Thyroid gland (tissue), 4 donors: ENCODE data around the gene SLC27A3. TPM values are rescaled to one million over a fixed set of nuclear protein-coding genes. Genes with fewer than 3 reads are reported as not detected.
A peak's percentile ranks its signal among the peaks of the same experiment; 100 is the strongest.

ENCODE experiments used
- DNase-seq, 2 donors: peaks; one replicate each; pipeline ENCODE4 v3.0.0-alpha.2; 2019
- H3K27ac ChIP-seq, 3 donors: fragments of 200-600 bp; sonication (generic); 1 replicate in 2 of 3; 2 replicates in 1 of 3; pipeline ENCODE4 v1.5.1; 2016 to 2019; ENCODE audit warnings: mild to moderate bottlenecking in 1 of 3, moderate library complexity in 1 of 3
- H3K27me3 ChIP-seq: fragments of 200-600 bp; sonication (generic); one replicate; pipeline ENCODE4 v1.5.1; 2019
- H3K36me3 ChIP-seq, 2 donors: fragments of 200-600 bp; sonication (generic); one replicate each; pipeline ENCODE4 v1.5.1; 2016 to 2019
- H3K4me1 ChIP-seq, 2 donors: fragments of 200-600 bp; sonication (generic); one replicate each; pipeline ENCODE4 v1.5.1; 2017 to 2019
- H3K4me3 ChIP-seq, 3 donors: fragments of 200-600 bp; sonication (generic); replicated peaks in 1 of 3; 1 replicate in 2 of 3; 2 replicates in 1 of 3; pipeline ENCODE4 v1.5.1; 2016; ENCODE audit warnings: mild to moderate bottlenecking in 1 of 3
- H3K9me3 ChIP-seq: fragments of 200-600 bp; sonication (generic); one replicate; pipeline ENCODE4 v1.5.1; 2017
- CTCF ChIP-seq, 6 experiments: fragments of 200-600 bp in 3 of 6; fragments of 450-650 bp in 3 of 6; sonication (generic) in 3 of 6; IDR thresholded peaks; one replicate each; pipeline ENCODE4 v1.5.1; 2016 to 2019; ENCODE audit warnings: antibody characterized with exemption in 6 of 6, mild to moderate bottlenecking in 2 of 6, inconsistent platforms in 1 of 6, moderate library complexity in 1 of 6
- POLR2A ChIP-seq, 2 donors: fragments of 450-650 bp; IDR thresholded peaks; one replicate each; pipeline ENCODE4 v1.6.1; 2017; ENCODE audit warnings: antibody characterized with exemption in 2 of 2, mild to moderate bottlenecking in 2 of 2, moderate library complexity in 1 of 2
- WGBS, 2 donors: methylation state at CpG; one replicate each; pipeline ENCODE4 v1.1.5; 2017; 5-methylcytosine and 5-hydroxymethylcytosine counted together
- intact Hi-C: fragments of 100-400 bp; cut with DNase I; formaldehyde crosslinking; loops from one replicate; pipeline ENCODE4 v1.15.1; 2023
- total RNA-seq, 4 donors: library from RNA; depleted of rRNA; stranded (reverse); fragments of >200 nt; gene quantifications; one replicate each; pipeline ENCODE4 v1.2.3, GENCODE V29; 2016

SLC27A3 gene
- total RNA-seq, 4 donors from 2014 or later: 14.4 to 32.5 (median 23.2) TPM

- Histone ChIP-seq H3K9me3 (no peaks in the 10 kb centered on the region), H3K4me3 (no peak overlapping the region), H3K36me3 (peaks cover 43 to 63% of the 10 kb centered on the region in 2 donors), H3K27ac (peak overlapping the region in 2 of 3 donors; percentile 23 to 31), H3K4me1 (peaks cover 0 to 21% of the 10 kb centered on the region in 2 donors), H3K27me3 (no peaks in the 10 kb centered on the region)
- DNase-seq: no peak
- intact Hi-C loops: no loop called here
- no peak for TF ChIP-seq CTCF (IDR thresholded peaks at IDR 0.05)
- TF ChIP-seq POLR2A (IDR thresholded peaks at IDR 0.05): no peak
- 68 to 75% methylated on average over 6 of the region's 6 CpGs for whole genome bisulfite sequencing, 2 donors
Measured at GRCh38 chr1:153750026-153750995, 24.9 kb upstream of the SLC27A3 start.

GRCh38 chr1:153752072-153752471 is 23.1 kb upstream of the SLC27A3 start:
- no peak for DNase-seq
- WGBS, 2 donors: 81 to 88% methylated on average over 2 of the region's 2 CpGs
- H3K27me3 ChIP-seq: no peaks in the 10 kb centered on the region
- no peak overlapping the region for H3K4me3 ChIP-seq
- TF ChIP-seq POLR2A (IDR thresholded peaks at IDR 0.05): no peak
- no peak for TF ChIP-seq CTCF (IDR thresholded peaks at IDR 0.05)
- H3K4me1 ChIP-seq: peaks cover 0 to 21% of the 10 kb centered on the region in 2 donors
- intact Hi-C loops: no loop called here
- H3K27ac ChIP-seq: peak overlapping the region in 2 of 3 donors; percentile 40 to 51
- H3K36me3 ChIP-seq: peaks cover 45 to 66% of the 10 kb centered on the region in 2 donors
- H3K9me3 ChIP-seq: no peaks in the 10 kb centered on the region

- peak overlapping the region in 2 of 3 donors; percentile 40 to 51 for H3K27ac ChIP-seq
- 81 to 91% methylated on average over 8 of the region's 8 CpGs for WGBS, 2 donors
- H3K4me1 ChIP-seq: peaks cover 0 to 21% of the 10 kb centered on the region in 2 donors
- no peaks in the 10 kb centered on the region for H3K27me3 ChIP-seq
- no peak for DNase-seq
- peaks cover 45 to 66% of the 10 kb centered on the region in 2 donors for H3K36me3 ChIP-seq
- H3K9me3 ChIP-seq: no peaks in the 10 kb centered on the region
- no peak overlapping the region for H3K4me3 ChIP-seq
- no peak for TF ChIP-seq POLR2A (IDR thresholded peaks at IDR 0.05)
- no peak for TF ChIP-seq CTCF (IDR thresholded peaks at IDR 0.05)
- intact Hi-C loops: no loop called here
Measured at GRCh38 chr1:153752571-153753195, 22.5 kb upstream of the SLC27A3 start.

GRCh38 chr1:153754266-153754665 is 20.9 kb upstream of the SLC27A3 start:
- H3K27ac ChIP-seq: no peak overlapping the region
- H3K4me3 ChIP-seq: no peak overlapping the region
- H3K9me3 ChIP-seq: no peaks in the 10 kb centered on the region
- no peaks in the 10 kb centered on the region for H3K27me3 ChIP-seq
- intact Hi-C loops: no loop called here
- WGBS, 2 donors: 97 to 100% methylated on average over 2 of the region's 2 CpGs
- peaks cover 0 to 21% of the 10 kb centered on the region in 2 donors for H3K4me1 ChIP-seq
- no peak for TF ChIP-seq POLR2A (IDR thresholded peaks at IDR 0.05)
- no peak for TF ChIP-seq CTCF (IDR thresholded peaks at IDR 0.05)
- H3K36me3 ChIP-seq: peaks cover 46 to 78% of the 10 kb centered on the region in 2 donors
- DNase-seq: no peak
